Measurements from ENCODE around the gene SLC12A7.

- TF ChIP-seq CTCF (IDR thresholded peaks at IDR 0.05): no peak
- no peak for TF ChIP-seq POLR2A (IDR thresholded peaks at IDR 0.05)
These were observed 106.5 kb downstream of the SLC12A7 start for GRCh38 chr5:1005249-1005851.
